HG03064 (cell line): ENCODE measurements around the gene INSR.
"Not testable (repeated sequence)": the region's sequence is repeated elsewhere in the genome, so short reads cannot be mapped to it uniquely, and the experiment has no call there.

Experiments used
- ATAC-seq: cut with Tn5 transposase; IDR thresholded peaks from one replicate; pipeline ENCODE4 v1.9.1; 2021; ENCODE audit warnings: low read depth; ENCODE audit not compliant: unreplicated experiment

Gene INSR

DNA sequence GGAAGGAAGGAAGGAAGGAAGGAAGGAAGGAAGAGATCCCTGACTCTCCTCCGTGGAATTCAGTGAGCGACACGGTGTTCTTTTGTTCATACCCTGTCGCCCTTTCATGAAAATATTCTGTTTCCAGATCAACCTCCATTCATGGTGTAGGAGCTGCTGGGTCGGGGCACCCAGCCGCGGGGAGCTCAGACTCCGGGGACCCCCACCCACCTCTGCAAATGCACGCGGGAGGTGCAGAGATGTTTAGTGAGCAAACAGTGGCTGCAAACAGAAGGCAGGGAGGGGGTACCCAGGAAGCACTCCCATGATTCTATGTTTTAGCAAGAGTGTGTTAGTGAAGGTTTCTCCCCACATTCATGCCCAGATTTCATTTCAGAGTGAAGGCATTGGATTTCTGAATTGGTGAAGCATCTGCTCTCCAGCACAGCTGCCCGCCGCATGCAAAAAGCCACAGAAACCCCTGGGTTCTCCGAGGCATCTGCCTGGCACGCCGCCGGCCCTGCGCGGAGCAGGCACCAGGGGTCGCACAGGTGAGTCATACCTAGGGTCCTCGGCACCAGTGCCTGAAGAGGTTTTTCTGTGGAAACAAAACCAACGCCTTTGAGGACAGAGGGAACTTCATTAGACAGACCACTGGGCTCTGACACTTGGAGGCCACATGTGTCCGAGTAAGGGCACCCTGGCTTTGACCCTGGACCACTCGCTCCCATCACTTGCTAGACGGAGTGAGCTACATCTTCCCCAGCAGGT lies 144.1 kb downstream of the INSR start:
- no peak for ATAC-seq

DNA sequence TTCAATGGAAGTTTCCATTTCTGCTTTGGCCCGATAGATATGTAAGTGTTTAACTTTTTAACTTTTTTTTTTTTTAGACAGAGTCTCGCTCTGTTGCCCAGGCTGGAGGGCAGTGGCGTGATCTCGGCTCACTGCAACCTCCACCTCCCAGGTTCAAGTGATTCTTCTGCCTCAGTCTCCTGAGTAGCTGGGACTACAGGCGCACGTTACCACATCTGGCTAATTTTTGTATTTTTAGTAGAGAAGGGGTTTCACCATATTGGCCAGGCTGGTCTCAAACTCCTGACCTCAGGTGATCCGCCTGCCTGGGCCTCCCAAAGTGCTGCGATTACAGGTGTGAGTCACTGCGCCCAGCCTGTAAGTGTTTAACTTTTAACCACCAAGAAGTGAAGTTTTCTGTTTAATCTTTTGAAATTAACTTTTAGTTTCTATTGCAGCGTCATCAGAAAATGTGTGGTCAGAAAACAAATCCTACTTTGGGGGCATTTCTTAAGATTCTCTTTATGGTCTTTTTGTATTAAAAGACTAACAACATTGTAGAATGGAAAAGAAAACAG lies 147.0 kb downstream of the INSR start:
- ATAC-seq = not testable (repeated sequence)

DNA sequence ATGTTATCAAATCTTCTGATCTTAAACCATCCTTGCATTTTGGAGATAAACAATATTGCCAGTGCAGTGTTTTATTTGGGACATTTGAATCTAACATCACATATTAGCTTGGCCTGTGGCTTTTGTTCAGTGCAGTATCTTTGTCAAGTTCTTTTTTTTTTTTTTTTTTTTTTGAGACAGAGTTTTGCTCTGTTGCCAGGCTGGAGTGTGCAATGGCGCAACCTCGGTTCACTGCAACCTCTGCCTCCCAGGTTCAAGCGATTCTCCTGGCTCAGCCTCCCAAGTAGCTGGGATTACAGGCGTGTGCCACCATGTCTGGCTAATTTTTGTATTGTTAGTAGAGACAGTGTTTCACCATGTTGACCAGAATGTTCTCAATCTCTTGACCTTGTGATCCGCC lies 148.1 kb downstream of the INSR start:
- not testable (repeated sequence) for ATAC-seq

DNA sequence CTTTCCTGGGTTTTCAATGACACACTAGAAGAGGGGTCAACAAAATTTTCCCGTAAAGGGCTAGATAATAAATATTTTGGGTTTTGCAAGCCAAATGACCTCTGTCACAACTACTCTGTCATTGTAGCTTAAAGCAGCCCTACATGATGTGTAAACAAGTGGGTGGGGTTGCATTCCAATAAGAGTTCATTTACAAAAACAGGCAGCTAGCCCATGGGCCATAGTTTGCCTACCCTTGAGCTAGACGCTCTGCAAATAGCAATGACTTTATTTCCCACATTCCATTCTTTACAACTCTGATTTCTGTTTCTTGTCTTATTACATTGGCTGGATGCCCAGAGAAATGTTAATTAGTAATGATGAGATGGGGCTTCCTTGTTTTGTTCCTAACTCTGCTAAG lies 148.7 kb downstream of the INSR start:
- ATAC-seq = no peak

DNA sequence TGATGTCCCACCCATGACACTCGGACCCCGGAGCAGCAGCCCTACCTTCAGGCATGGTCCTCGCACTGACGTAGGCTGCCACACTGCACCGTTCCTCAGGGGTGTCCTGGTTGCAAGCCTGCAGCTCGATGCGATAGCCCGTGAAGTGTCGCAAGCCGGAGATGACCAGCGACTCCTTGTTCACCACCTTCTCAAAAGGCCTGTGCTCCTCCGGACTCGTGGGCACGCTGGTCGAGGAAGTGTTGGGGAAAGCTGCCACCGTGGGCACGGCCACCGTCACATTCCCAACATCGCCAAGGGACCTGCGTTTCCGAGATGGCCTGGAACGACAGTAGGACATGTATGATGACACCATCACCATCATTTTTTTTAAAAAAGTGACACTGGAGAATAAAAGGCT lies 151.4 kb downstream of the INSR start:
- ATAC-seq = no peak

DNA sequence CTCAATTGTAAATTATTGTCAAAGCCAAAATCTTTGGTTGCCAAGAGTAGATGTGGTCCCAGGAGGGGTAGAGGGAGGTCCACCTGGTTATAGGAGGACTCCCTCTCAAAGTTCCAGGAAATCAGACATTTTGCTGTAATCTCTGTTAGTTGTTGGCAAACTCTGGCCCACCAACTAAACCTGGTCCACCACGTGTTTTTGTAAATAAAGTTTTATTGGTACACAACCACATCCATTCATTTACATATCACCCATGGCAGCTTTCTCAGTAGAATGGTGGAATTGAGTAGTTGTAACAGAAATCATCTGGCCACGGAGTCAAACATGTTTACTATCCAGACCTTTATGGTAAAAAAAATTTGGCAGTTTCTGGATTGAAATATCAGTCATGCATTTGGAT lies 154.1 kb downstream of the INSR start:
- no peak for ATAC-seq

DNA sequence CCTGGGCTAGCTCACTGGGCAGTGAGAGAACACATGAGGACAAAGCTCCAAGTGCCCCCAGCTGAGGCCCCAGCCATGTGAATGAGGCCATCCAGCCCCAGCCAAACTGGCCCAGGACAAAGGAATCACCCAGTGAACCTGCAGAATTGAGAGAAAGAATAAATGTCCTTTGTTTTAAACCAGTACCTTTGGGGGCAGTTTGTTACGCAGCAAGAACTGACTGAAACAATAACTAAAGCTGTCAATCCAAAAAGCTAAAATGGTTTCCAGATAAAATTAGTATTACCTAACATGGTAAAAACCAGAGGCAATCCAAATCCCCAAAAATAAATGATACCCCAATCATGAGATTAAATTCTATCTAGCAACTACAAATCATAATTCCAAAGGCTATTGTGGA lies 155.1 kb downstream of the INSR start:
- no peak for ATAC-seq

DNA sequence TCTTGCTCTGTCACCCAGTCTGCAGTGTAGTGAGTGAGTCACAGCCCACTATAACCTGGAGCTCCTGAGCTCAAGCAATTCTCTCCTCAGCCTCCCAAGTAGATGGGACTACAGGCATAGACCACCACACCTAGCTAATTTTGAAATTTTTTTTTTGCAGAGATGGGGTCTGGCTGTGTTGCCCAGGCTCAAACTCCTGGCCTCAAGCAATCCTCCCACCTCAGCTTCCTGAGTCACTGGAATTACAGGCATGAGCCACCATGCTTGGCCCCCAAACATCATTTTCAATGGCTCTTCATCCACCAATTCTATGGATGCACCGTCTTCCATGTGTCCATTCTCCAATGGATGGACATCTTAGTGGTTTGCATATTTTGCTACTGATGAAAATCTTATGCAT lies 155.8 kb downstream of the INSR start:
- ATAC-seq = no peak

DNA sequence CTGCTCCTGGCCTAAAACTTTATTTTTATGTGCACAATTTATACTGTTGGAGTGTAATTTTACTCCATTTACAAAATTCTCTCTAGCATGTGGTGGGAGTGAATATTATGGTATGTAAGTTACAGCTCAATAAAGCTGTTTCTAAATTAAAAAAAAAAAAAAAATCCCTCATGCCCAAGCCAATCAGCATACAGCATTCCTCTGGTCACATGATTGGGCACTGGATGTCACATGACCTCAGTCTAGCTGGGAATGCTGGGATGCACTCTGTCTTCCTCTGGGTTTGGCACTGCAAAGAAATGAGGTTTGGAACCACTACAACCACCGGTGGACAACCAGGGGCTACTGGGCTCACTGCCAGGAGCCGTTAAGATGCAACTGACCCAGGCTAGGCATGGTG lies 157.1 kb downstream of the INSR start:
- no peak for ATAC-seq

DNA sequence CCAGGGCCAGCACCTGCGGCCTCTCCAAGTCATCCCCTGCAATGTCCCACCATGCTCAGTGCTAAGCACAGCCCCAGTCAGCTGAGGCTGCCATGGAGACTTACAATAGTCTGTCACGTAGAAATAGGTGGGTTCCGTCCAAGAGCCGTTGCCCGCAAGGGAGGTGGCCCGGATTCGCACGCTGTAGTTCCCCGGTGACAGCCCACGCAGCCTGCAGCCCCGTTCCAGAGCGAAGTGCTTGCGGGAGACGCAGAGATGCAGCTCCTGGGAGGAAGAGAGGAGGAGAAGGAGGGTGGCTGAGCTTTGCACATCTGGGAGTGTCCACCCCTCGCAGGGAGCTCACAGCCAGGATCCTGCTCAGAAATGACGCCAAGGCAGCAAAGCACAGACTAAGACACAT lies 162.2 kb downstream of the INSR start:
- no peak for ATAC-seq

DNA sequence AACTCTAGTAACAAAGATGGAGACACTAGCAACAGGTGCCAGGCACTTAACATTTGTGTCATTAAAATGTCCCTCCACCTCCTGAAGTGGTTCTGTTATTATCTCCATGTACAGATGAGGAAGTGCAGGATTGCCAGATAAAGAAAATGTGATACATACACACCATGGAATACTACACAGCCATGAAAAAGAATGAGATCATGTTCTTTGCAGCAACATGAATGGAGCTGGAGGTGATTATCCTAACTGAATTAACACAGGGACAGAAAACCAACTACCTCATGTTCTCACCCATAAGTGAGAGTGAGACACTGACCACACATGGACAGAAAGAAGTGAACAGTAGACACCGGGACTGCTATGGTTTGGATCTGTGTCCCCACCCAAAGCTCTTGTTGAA lies 164.2 kb downstream of the INSR start:
- no peak for ATAC-seq

DNA sequence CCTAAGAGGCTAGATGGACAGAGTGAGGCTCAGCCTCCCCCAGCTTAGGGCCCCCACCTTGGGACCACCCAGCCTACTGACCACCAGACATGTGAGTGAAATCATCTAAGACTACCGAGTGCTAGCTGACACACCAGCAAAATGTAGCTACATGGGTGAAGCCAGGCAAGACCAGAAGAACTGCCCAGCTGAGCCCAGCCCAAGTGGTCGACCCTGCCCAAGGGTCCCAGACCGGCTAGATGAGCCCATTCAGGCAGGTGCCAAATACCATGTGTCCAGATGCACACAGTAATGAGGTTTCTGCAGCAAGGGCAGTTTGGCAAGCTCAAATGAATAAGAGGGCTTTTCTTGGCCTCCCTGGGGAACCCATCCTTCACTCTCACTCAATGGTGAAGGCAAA lies 168.1 kb downstream of the INSR start:
- ATAC-seq = no peak

DNA sequence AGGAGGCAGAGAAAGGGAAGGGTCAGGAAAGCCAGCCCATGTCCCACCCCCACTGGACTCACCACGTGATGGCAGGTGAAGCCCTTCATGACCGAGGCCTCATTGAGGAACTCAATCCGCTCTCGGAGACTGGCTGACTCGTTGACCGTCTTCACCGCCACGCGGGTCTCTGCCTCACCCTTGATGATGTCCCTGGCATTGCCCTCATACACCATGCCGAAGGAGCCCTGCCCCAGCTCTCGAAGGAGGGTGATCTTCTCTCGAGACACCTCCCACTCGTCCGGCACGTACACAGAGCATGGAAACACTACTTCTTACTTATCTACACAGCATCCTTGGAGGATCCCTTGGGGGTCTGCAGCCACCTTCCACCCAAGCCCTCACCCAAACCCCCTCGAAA lies 169.0 kb downstream of the INSR start:
- ATAC-seq = no peak

DNA sequence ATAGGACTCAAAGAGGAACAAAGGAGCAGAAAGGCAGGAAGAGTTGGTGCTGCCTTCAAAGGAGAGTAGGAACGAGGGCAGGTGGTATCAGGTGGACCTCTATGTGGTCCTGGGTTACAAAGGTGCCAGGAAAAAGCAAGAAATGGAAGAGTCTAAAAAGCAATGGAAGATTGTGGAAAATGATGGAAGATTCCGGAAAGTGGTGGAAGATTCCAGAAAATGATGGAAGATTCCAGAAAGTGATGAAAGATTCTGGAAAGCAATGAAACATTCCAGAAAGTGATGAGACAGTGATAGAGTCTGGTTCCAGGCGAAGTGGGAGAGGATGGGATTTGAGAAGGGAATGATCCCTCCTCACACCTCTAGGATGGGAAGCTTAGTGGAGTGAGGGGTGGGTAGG lies 169.4 kb downstream of the INSR start:
- ATAC-seq = no peak

DNA sequence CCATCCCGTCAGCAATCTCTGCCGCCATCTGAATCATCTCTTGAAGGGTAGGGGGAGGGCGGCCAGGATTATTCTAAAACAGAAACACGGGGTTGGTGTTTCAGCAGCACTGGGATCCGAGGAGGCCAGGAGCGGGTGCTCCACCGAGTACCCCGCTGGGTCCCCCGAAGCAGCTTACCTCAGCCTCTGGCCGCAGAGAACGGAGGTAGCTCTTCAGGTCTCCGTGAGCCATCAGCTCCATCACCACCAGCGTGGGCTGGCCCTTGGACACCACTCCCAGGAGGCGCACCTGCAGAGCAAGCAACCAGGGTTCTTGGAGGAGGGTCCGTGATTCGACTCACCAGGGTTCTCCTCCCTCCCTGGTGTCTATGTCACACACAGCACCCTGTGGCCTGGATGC lies 171.5 kb downstream of the INSR start:
- ATAC-seq = no peak

DNA sequence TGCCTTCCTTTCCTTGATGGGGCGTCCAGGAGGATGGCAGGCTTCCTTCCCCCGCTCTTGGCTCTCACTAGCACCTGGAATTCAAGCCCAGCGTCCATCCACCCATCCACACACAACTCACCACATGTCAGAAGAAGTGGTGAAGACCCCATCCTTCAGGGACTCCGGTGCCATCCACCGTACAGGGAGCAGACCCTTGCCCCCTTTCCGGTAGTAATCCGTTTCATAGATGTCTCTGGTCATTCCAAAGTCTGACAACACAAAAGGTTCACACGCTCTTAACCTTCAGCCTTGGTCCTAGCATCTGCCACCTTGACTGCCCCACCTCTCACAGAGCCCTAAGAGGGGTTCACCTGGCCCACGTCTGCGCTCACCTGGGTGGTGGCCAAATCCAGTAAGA lies 173.7 kb downstream of the INSR start:
- no peak for ATAC-seq

DNA sequence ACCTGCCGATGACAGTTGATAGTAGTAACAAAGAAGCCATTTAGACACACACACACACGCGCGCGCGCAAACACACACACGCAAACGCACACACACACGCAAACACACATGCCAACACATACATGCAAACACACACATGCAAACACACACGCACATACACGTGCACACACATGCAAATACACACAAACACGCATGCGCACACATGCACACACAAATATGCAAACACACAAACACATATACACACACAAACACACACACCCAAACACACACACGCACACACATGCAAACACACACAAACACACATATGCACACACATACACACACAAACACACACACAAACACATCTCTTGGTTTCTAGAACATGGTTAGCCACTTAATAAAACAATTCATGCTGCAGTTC lies 174.6 kb downstream of the INSR start:
- ATAC-seq = no peak

DNA sequence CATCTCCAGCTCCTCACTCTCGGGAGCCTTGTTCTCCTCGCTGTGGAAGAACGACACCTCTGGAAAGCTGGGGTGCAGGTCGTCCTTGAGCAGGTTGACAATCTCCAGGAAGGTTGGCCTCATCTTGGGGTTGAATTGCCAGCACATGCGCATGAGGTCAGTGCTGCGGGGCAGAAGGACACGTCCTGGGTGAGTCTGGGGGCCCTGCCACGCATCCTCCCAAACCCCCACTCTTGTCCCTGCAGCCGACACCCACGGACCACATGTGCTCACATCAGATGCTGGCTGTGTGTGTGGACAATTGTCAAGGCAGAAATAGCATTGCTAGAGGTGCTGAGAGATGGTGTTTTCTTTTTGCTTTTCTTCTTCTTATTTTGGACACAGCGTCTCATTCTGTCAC lies 177.0 kb downstream of the INSR start:
- ATAC-seq = no peak

DNA sequence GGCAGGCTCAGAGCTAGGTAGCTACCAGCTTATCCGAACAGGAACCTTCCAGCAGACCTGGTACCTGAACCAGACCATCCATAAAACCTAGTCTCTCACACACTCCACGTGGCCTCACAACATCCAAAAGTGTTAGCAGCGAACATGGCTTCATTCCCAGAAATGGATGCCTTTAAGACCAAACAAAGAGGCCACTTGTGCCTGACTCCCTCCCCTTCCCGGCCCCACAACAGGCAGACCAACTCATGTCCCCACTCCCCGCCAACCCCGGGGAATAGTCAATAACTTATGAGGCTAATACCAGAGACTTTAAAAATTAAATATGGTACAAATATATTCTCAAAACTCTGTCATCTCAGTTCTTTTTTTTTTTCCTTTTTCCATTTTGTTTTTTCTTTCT lies 178.5 kb downstream of the INSR start:
- ATAC-seq = no peak

DNA sequence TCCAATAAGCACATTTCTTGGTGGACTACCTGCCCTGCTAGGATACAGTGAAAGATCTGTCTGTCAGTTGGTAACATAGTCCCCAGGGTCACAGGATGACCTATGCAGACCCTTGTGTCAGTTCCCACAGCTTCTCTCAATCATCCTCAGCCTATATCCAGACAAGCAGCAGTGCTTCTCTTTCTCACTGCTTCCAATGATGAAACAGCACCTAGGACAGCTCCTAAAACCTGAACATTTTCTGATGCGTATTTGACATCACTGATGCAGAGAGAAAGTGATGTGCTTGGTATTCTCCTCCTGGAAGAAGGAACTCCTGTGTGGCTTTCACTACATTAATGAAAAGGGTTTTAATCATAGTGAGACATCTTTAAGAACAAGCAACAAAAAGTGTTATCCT lies 181.0 kb downstream of the INSR start:
- ATAC-seq = no peak

DNA sequence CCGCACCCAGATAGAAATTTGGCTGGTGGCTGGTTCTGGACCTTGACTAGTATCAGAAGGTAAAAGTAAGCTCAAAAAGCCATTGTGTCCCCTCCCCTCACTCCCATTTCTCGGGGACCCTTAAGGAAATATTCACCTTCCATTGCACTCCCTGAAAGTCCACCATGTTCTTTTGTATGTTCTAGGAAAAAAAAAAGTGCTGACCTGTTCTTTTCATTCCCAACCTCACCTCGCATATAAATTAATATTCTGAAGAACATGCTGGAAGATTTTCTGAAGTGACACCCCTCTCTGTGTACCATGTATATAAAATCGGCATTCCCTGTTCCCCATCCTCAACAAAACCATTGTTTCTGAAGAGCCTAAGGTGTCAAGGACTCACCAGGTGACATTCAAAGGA lies 181.5 kb downstream of the INSR start:
- no peak for ATAC-seq

DNA sequence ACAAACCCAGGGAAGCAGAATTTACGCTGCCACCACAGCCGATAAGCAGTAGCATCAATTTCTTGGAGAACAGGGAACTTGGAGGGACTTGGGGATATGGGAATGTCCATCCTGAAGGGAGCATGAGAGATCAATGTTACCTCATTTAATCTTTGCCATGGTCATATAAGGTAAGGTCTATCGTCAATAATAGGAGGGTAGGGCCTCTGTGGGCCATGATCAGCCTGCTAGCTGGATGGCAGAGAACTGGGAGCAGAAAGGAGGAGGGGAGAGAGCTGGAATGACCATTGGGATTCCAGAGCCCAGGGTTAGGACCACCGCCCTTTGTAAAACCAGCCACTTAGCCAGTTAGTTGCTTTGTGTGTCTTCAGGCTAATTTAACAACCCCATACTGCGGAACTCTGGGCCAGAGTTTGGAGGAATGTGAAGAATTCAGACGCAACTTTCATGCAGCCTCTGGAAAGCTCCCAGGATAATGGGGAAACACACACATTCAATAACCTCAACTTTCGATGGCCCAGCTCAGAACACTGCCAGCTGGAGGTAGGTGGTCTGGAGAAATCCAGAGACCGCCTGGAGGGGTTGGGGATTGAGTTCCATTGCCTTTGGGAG lies 184.4 kb downstream of the INSR start:
- no peak for ATAC-seq
